AG09319 (cell line): ENCODE data around the gene RITA1.

ENCODE experiments used
- DNase-seq: peaks from one replicate; pipeline ENCODE4 v3.0.0-alpha.2; 2010; ENCODE audit warnings: low read depth; ENCODE audit errors: extremely low read depth
- CTCF ChIP-seq: IDR thresholded peaks from 2 replicates; pipeline ENCODE4 v1.5.1; 2011; ENCODE audit warnings: low read depth, mild to moderate bottlenecking, inconsistent platforms, low read length, moderate library complexity

Gene RITA1

GRCh38 chr12:113142173-113142885 is 43.2 kb upstream of the RITA1 start:
- DNase-seq = no peak
- TF ChIP-seq CTCF = no peak

- no peak for TF ChIP-seq CTCF
- no peak for DNase-seq
Measured at GRCh38 chr12:113142886-113143332, 42.6 kb upstream of the RITA1 start.

GRCh38 chr12:113143959-113144358 is 41.6 kb upstream of the RITA1 start:
- DNase-seq = no peak
- TF ChIP-seq CTCF = no peak

- DNase-seq = no peak
- TF ChIP-seq CTCF = no peak
Measured at GRCh38 chr12:113144806-113145205, 40.7 kb upstream of the RITA1 start.

GRCh38 chr12:113145720-113146551 is 39.6 kb upstream of the RITA1 start:
- no peak for DNase-seq

GRCh38 chr12:113146999-113147398 is 38.5 kb upstream of the RITA1 start:
- no peak for TF ChIP-seq CTCF

More at GRCh38 chr12:113145720-113146551, 39.6 kb upstream of the RITA1 start:
- no peak for TF ChIP-seq CTCF

More at GRCh38 chr12:113146999-113147398, 38.5 kb upstream of the RITA1 start:
- DNase-seq = no peak
